ENCODE measurements around the gene MSMB.
A peak's percentile ranks its signal among the peaks of the same experiment; 100 is the strongest.
"Not testable (repeated sequence)": the region's sequence is repeated elsewhere in the genome, so short reads cannot be mapped to it uniquely, and the experiment has no call there.

The MSMB gene

GRCh38 chr10:46002916-46003693 is 43.0 kb downstream of the MSMB start:
- TF ChIP-seq POLR2AphosphoS5 (IDR thresholded peaks at IDR 0.05; ENCODE audit: low read depth) = peak; percentile 52
- no peak for TF ChIP-seq SPI1 (IDR thresholded peaks at IDR 0.05; ENCODE audit: borderline replicate concordance, low read depth)
- Histone ChIP-seq H3K4me3 (replicated peaks; ENCODE audit: insufficient read depth, low read length) (no peak overlapping the region), H3K27me3 (ENCODE audit: insufficient read depth, poor library complexity, severe bottlenecking) (no peaks in the 10 kb centered on the region), H3K27ac (replicated peaks) (no peak overlapping the region)
- no peak for DNase-seq (ENCODE audit: low read depth in 1 of 2, low spot score in 1 of 2)

DNA sequence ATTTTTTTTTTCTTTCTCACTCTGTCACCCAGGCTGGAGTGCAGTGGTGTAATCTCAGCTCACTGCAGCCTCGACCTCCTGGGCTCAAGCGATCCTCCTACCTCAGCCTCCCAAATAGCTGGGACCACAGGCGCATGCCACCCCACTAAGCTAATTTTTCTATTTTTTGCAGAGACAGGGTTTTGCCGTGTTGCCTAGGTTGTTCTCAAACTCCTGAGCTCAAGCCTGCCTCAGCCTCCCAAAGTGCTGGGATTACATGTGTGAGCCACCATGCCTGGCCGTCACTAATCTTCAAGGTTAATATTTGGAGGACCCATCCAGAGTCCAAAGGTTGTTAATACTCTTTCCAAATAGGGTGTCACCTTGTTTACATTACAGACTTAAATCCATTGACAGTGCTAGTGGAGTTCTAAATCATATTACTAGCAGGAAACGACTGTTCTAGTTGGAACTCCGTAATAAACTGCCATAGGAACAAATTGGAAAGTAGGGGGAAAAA is 43.8 kb downstream of the MSMB start:
- H3K27me3 ChIP-seq (ENCODE audit: insufficient read depth, poor library complexity, severe bottlenecking); H3K4me3 ChIP-seq (replicated peaks; ENCODE audit: insufficient read depth, low read length); H3K27ac ChIP-seq (replicated peaks); DNase-seq (ENCODE audit: low read depth in 1 of 2, low spot score in 1 of 2): not testable (repeated sequence)

DNA sequence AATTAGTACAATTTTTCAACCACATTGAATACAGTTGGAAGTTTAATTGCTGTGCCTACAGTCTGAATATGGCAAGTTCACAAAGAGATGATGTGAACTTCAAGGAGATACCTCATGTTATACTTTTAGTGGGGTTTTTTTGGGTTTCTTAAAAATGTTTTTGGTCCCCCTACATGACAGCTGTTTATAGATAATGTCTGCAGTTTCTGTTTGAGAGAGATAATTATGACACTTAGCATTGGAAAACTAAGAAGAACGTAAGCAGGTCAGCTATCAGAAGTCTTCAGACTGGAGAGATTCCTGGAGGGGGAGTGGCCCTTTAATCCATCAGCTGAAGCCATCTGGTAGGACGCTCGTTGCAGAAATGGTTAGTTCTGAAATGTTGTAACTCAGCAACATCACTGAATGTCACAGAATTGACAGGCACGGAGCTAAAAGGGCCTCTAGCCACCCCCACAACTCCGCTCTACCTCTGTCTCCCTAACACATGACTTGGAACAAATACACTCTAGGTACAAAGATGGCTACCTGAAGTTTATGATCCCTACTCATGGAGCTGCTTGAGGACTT is 44.8 kb downstream of the MSMB start:
- H3K4me3 ChIP-seq (replicated peaks; ENCODE audit: insufficient read depth, low read length) = no peak overlapping the region
- TF ChIP-seq REST (IDR thresholded peaks at IDR 0.05; ENCODE audit: insufficient replicate concordance, low read depth) (no peak), POLR2AphosphoS5 (IDR thresholded peaks at IDR 0.05; ENCODE audit: low read depth) (no peak), GABPA (IDR thresholded peaks at IDR 0.05; ENCODE audit: low read depth) (no peak), SPI1 (IDR thresholded peaks at IDR 0.05; ENCODE audit: borderline replicate concordance, low read depth) (no peak), CTCF (IDR thresholded peaks at IDR 0.05; ENCODE audit: insufficient read depth, low read length) (no peak)
- H3K27me3 ChIP-seq (ENCODE audit: insufficient read depth, poor library complexity, severe bottlenecking) = no peaks in the 10 kb centered on the region
- no peak overlapping the region for H3K27ac ChIP-seq (replicated peaks)
- no peak for DNase-seq (ENCODE audit: low read depth in 1 of 2, low spot score in 1 of 2)

DNA sequence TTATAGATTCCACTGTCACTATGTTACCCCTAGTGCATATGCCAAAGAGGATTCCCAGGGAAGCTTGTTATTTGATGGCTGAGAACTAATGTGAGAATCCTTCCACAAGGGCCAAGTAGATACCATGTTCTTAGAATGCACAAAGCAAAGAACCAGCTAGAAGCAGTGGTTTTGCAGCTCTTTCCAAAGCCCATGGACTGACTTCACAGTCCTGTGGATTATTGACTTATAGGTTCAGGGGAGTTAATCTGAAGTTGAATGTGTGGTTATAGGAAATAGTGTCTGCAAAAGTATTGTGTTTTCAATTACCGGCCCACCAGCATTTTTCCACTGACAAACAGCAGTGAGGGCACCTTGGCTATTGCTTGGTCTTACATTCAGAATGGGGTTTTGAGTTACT is 45.5 kb downstream of the MSMB start:
- Histone ChIP-seq H3K27ac (replicated peaks) (no peak overlapping the region), H3K4me3 (replicated peaks; ENCODE audit: insufficient read depth, low read length) (no peak overlapping the region), H3K27me3 (ENCODE audit: insufficient read depth, poor library complexity, severe bottlenecking) (no peaks in the 10 kb centered on the region)
- TF ChIP-seq SPI1 (IDR thresholded peaks at IDR 0.05; ENCODE audit: borderline replicate concordance, low read depth) (no peak), CTCF (IDR thresholded peaks at IDR 0.05; ENCODE audit: insufficient read depth, low read length) (no peak), GABPA (IDR thresholded peaks at IDR 0.05; ENCODE audit: low read depth) (no peak), POLR2AphosphoS5 (IDR thresholded peaks at IDR 0.05; ENCODE audit: low read depth) (no peak), REST (IDR thresholded peaks at IDR 0.05; ENCODE audit: insufficient replicate concordance, low read depth) (no peak)
- no peak for DNase-seq (ENCODE audit: low read depth in 1 of 2, low spot score in 1 of 2)

- not testable (repeated sequence) for H3K4me3 ChIP-seq (replicated peaks; ENCODE audit: insufficient read depth, low read length); H3K27ac ChIP-seq (replicated peaks); DNase-seq (ENCODE audit: low read depth in 1 of 2, low spot score in 1 of 2); H3K27me3 ChIP-seq (ENCODE audit: insufficient read depth, poor library complexity, severe bottlenecking)
These were observed 46.1 kb downstream of the MSMB start for GRCh38 chr10:45999955-46000354.
